Neural cell (in vitro differentiated cells): ENCODE results near the gene CNTNAP5. TPM values are rescaled to one million over a fixed set of nuclear protein-coding genes. Genes with fewer than 3 reads are reported as not detected.

Source experiments
- H2AFZ ChIP-seq: fragments of 200-600, 300-800 bp; sonication (generic), shearing (Covaris generic); 2 replicates; pipeline ENCODE4 v1.6.0; 2014; ENCODE audit warnings: low read depth, mild to moderate bottlenecking, antibody characterized with exemption, low read length, moderate library complexity
- H3F3A ChIP-seq: fragments of 200-600 bp; shearing (Covaris generic); 2 replicates; pipeline ENCODE4 v1.6.1; 2016; ENCODE audit warnings: mild to moderate bottlenecking, moderate library complexity, mixed read lengths, antibody characterized with exemption, low read length; ENCODE audit not compliant: insufficient read depth, poor library complexity, severe bottlenecking
- H3K27ac ChIP-seq: fragments of 200-600, 300-800 bp; sonication (generic), shearing (Covaris generic); 2 replicates; pipeline ENCODE4 v1.5.1; 2014; ENCODE audit warnings: mild to moderate bottlenecking, low read length, moderate library complexity
- H3K27me3 ChIP-seq: fragments of 300-800, 200-600 bp; sonication (generic), shearing (Covaris generic); 2 replicates; pipeline ENCODE4 v1.6.0; 2014; ENCODE audit warnings: mild to moderate bottlenecking, low read depth, low read length, moderate library complexity; ENCODE audit not compliant: insufficient read depth
- H3K36me3 ChIP-seq: fragments of 300-800, 200-600 bp; sonication (generic), shearing (Covaris generic); 2 replicates; pipeline ENCODE4 v1.5.1; 2014; ENCODE audit warnings: mild to moderate bottlenecking, antibody characterized with exemption, low read length, moderate library complexity; ENCODE audit not compliant: insufficient read depth
- H3K4me2 ChIP-seq: fragments of 300-800, 200-600 bp; sonication (generic), shearing (Covaris generic); 2 replicates; pipeline ENCODE4 v1.6.0; 2014; ENCODE audit warnings: mild to moderate bottlenecking, low read length
- H3K4me3 ChIP-seq: fragments of 300-800, 200-600 bp; sonication (generic), shearing (Covaris generic); 2 replicates; pipeline ENCODE4 v1.5.1; 2014; ENCODE audit warnings: mild to moderate bottlenecking, low read length, moderate library complexity
- H3K79me2 ChIP-seq: fragments of 200-600 bp; shearing (Covaris generic); replicated peaks from 2 replicates; pipeline ENCODE4 v1.6.0; 2014; ENCODE audit warnings: mild to moderate bottlenecking, low read length, moderate library complexity; ENCODE audit not compliant: insufficient read depth
- H3K9ac ChIP-seq: fragments of 300-800, 200-600 bp; sonication (generic), shearing (Covaris generic); 2 replicates; pipeline ENCODE4 v1.6.1; 2016; ENCODE audit warnings: mild to moderate bottlenecking, low read length, mixed read lengths
- H3K9me2 ChIP-seq: fragments of 200-600 bp; shearing (Covaris generic); 2 replicates; pipeline ENCODE4 v1.6.1; 2016; ENCODE audit warnings: mild to moderate bottlenecking, low read length, mixed read lengths; ENCODE audit not compliant: insufficient read depth
- H3K9me3 ChIP-seq: fragments of 200-600, 300-800 bp; sonication (generic), shearing (Covaris generic); 2 replicates; pipeline ENCODE4 v1.6.1; 2016; ENCODE audit warnings: mild to moderate bottlenecking, mixed run types, low read length, moderate library complexity, mixed read lengths
- H4K20me1 ChIP-seq: fragments of 200-600 bp; shearing (Covaris generic); 2 replicates; pipeline ENCODE4 v1.6.1; 2016; ENCODE audit warnings: mild to moderate bottlenecking, mixed run types; ENCODE audit not compliant: insufficient read depth
- CTCF ChIP-seq: fragments of 450-650 bp; IDR thresholded peaks from 2 replicates; pipeline ENCODE4 v1.5.1; 2014; ENCODE audit warnings: antibody characterized with exemption, mild to moderate bottlenecking, moderate library complexity; ENCODE audit not compliant: poor library complexity, severe bottlenecking
- EP300 ChIP-seq: fragments of 450-650 bp; conservative IDR thresholded peaks from 2 replicates; pipeline ENCODE4 v1.6.1; 2014; ENCODE audit warnings: antibody characterized with exemption, mild to moderate bottlenecking, moderate library complexity; ENCODE audit not compliant: poor library complexity, severe bottlenecking
- EZH2 ChIP-seq: fragments of 200-600, 300-800 bp; shearing (Covaris generic), sonication (generic); IDR thresholded peaks from 2 replicates; pipeline ENCODE4 v1.6.1; 2014; ENCODE audit warnings: antibody characterized with exemption, low read length, borderline replicate concordance, mild to moderate bottlenecking; ENCODE audit not compliant: insufficient read depth, poor library complexity, severe bottlenecking
- MXI1 ChIP-seq: fragments of 450-650 bp; conservative IDR thresholded peaks from 2 replicates; pipeline ENCODE4 v1.6.1; 2014; ENCODE audit warnings: antibody characterized with exemption, mild to moderate bottlenecking; ENCODE audit not compliant: poor library complexity, severe bottlenecking
- POLR2AphosphoS5 ChIP-seq: IDR thresholded peaks from 2 replicates; pipeline ENCODE4 v1.6.1; 2012
- RAD21 ChIP-seq: fragments of 450-650 bp; conservative IDR thresholded peaks from 2 replicates; pipeline ENCODE4 v1.6.1; 2014; ENCODE audit warnings: antibody characterized with exemption, mild to moderate bottlenecking, moderate library complexity
- REST ChIP-seq: IDR thresholded peaks from 2 replicates; pipeline ENCODE4 v1.6.1; 2012; ENCODE audit warnings: borderline replicate concordance
- SMC3 ChIP-seq: fragments of 450-650 bp; conservative IDR thresholded peaks from 2 replicates; pipeline ENCODE4 v1.6.1; 2014; ENCODE audit warnings: antibody characterized with exemption, mild to moderate bottlenecking, moderate library complexity; ENCODE audit not compliant: poor library complexity
- TAF1 ChIP-seq: IDR thresholded peaks from 2 replicates; pipeline ENCODE4 v1.6.1; 2012; ENCODE audit warnings: low read depth
- polyA plus RNA-seq: library from polyadenylated mRNA; depleted of rRNA; stranded (reverse); fragments of >200 nt; gene quantifications from 2 replicates; pipeline ENCODE4 v1.2.3, GENCODE V29; 2014

Gene CNTNAP5
- polyA plus RNA-seq, 1 donor from 2014 or later, result 19.3 TPM

- H2AFZ ChIP-seq, result no peak overlapping the region
- no peak overlapping the region for H3K4me2 ChIP-seq
- no peak overlapping the region for H3K9ac ChIP-seq
These were observed 584.6 kb downstream of the CNTNAP5 start for GRCh38 chr2:124609667-124610066.

GRCh38 chr2:124610141-124610540, 585.1 kb downstream of the CNTNAP5 start:
- H2AFZ ChIP-seq, result no peak overlapping the region
- TF ChIP-seq TAF1 (no peak), CTCF (no peak), POLR2AphosphoS5 (no peak), SMC3 (no peak), MXI1 (no peak), RAD21 (no peak), EP300 (no peak), EZH2 (no peak), REST (no peak)
- no peaks in the 10 kb centered on the region for H3K9me2 ChIP-seq
- no peak overlapping the region for H3K4me3 ChIP-seq
- no peak overlapping the region for H3K27ac ChIP-seq
- no peaks in the 10 kb centered on the region for H3F3A ChIP-seq
- peaks cover 10% of the 10 kb centered on the region for H3K36me3 ChIP-seq
- no peak overlapping the region for H3K9ac ChIP-seq
- H3K27me3 ChIP-seq, result no peaks in the 10 kb centered on the region
- H4K20me1 ChIP-seq, result no peaks in the 10 kb centered on the region
- H3K4me2 ChIP-seq, result no peak overlapping the region
- H3K79me2 ChIP-seq, result no peaks in the 10 kb centered on the region
- no peaks in the 10 kb centered on the region for H3K9me3 ChIP-seq

More at GRCh38 chr2:124609667-124610066, 584.6 kb downstream of the CNTNAP5 start:
- no peaks in the 10 kb centered on the region for H3K79me2 ChIP-seq
- H3K27me3 ChIP-seq, result no peaks in the 10 kb centered on the region
- no peaks in the 10 kb centered on the region for H3K9me3 ChIP-seq
- no peak overlapping the region for H3K27ac ChIP-seq
- H3F3A ChIP-seq, result no peaks in the 10 kb centered on the region
- no peak overlapping the region for H3K4me3 ChIP-seq
- H4K20me1 ChIP-seq, result no peaks in the 10 kb centered on the region
- peaks cover 10% of the 10 kb centered on the region for H3K36me3 ChIP-seq
- no peak for TF ChIP-seq MXI1
- TF ChIP-seq RAD21, result no peak
- TF ChIP-seq REST, result no peak
- H3K9me2 ChIP-seq, result no peaks in the 10 kb centered on the region
